Cardiac fibroblast (primary cell): Measurements from ENCODE around the gene ZMYND10.
A peak's percentile ranks its signal among the peaks of the same experiment; 100 is the strongest.
"Not testable (repeated sequence)": the region's sequence is repeated elsewhere in the genome, so short reads cannot be mapped to it uniquely, and the experiment has no call there.

Experiments
- DNase-seq, 2 donors: peaks; one replicate each; pipeline versions ENCODE4 v3.0.0 to v3.0.0-alpha.2; 2010; ENCODE audit warnings: low read depth in 2 of 2
- H3K4me3 ChIP-seq, 2 donors: replicated peaks in 1 of 2; 1 replicate in 1 of 2; 2 replicates in 1 of 2; pipeline ENCODE4 v1.5.1; 2011; ENCODE audit warnings: low read depth in 2 of 2, low read length in 2 of 2, mild to moderate bottlenecking in 2 of 2, moderate library complexity in 1 of 2
- TF ChIP-seq, protein P1 (sequence below): IDR thresholded peaks from one replicate; pipeline ENCODE4 v1.5.1; 2011; ENCODE audit warnings: low read depth, mild to moderate bottlenecking, low read length, inconsistent platforms

Gene ZMYND10

DNA sequence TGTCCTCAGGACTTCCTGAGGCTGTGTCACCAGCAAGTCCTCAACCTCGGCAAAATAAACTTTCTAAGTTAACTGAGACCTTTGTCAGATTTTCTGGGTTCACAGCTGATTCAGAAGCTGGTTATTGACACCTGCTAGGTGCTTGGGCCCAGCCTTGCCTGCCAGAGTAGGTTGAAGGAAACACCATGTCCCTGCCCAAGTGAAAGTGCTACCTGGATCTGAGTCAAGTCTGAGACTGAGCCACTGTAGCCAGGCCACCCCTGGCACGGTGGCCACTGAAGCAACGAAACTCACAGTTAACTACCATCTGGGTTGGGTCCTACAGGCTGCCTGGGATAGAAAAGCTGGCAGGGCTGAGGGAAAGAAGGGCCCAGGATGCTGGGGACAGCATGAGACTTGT, 31.2 kb downstream of the ZMYND10 start:
- no peak for DNase-seq
- TF ChIP-seq, protein P1, sequence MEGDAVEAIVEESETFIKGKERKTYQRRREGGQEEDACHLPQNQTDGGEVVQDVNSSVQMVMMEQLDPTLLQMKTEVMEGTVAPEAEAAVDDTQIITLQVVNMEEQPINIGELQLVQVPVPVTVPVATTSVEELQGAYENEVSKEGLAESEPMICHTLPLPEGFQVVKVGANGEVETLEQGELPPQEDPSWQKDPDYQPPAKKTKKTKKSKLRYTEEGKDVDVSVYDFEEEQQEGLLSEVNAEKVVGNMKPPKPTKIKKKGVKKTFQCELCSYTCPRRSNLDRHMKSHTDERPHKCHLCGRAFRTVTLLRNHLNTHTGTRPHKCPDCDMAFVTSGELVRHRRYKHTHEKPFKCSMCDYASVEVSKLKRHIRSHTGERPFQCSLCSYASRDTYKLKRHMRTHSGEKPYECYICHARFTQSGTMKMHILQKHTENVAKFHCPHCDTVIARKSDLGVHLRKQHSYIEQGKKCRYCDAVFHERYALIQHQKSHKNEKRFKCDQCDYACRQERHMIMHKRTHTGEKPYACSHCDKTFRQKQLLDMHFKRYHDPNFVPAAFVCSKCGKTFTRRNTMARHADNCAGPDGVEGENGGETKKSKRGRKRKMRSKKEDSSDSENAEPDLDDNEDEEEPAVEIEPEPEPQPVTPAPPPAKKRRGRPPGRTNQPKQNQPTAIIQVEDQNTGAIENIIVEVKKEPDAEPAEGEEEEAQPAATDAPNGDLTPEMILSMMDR, result no peak
- no peak overlapping the region for H3K4me3 ChIP-seq

DNA sequence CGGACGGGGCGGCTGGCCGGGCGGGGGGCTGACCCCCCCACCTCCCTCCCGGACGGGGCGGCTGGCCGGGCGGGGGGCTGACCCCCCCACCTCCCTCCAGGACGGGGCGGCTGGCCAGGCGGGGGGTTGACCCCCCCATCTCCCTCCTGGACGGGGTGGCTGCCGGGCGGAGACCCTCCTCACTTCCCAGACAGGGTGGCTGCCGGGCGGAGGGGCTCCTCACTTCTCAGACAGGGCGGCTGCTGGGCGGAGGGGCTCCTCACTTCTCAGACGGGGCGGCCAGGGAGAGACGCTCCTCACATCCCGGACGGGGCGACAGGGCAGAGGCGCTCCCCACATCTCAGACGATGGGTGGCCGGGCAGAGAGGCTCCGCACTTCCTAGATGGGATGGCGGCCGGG, 33.5 kb downstream of the ZMYND10 start:
- not testable (repeated sequence) for DNase-seq, H3K4me3 ChIP-seq

DNA sequence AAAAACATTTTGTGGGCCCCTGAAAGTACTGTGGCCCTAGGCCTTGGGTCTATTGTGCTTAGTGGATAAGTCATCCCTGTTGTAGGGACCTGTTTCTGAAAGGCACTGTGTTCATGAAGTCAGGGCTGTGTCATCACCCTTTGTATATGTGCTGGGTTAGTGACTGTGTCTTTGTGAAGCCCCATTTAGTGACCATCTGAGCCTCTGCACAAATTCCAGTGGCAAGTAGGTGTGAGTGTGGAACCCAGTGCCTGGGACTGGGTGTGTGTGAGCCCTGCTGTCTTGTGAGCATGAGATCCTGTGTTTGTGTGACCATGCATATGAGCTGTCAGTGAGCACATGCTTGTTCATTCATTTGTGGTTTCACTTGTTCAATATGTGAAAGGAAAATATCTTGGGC, 40.9 kb downstream of the ZMYND10 start:
- no peak for DNase-seq
- TF ChIP-seq, protein P1, result no peak
- H3K4me3 ChIP-seq, result no peak overlapping the region

DNA sequence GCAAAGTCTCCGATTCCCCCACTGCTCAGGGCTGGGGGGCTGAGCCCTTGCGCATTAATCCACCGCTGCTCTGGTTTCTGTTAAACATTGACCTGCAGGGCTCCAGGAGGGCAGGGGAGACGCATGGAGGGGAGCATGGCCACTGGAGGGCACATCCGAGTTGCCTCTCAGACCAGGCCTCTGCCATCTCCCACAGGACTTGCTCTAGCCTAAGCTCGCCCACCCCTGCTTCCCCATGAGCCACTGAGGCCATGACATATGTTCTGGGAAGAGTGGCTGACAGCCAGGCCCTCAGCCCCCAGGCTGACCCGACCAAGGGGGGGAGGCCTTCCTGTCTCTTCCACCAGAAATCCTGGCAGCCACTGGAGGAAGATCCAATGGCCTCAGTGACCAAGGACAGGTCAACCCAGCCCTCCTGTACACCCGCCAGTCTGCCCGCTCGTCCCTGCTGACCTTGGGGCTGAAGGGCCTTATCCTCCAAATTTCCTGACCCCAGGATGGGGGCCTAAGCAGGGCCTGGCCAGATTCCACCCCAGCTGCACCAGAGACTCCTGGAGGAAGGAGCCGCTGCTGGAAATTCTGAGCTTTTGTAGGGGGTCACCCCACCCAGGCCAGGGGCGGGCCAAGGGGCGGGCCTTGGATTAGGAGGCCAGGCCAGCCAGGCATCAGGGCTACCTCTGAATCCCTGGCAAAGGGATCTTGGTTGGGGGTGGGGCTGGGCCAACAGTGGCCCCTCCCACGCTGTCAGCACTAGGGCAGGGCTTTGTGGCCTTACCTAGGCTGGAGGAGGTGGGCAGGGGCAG, 42.3 kb downstream of the ZMYND10 start, which contains the start of gene HYAL1:
HYAL1 (minus strand) TSS at position 562 of the 803 bp plus-strand sequence. CDS start 618 bp downstream, outside the sequence.
- peak; percentile 31 to 67 for DNase-seq
- H3K4me3 ChIP-seq, result no peak within 1 kb of the TSS
- TF ChIP-seq, protein P1, result peak; percentile 2

DNA sequence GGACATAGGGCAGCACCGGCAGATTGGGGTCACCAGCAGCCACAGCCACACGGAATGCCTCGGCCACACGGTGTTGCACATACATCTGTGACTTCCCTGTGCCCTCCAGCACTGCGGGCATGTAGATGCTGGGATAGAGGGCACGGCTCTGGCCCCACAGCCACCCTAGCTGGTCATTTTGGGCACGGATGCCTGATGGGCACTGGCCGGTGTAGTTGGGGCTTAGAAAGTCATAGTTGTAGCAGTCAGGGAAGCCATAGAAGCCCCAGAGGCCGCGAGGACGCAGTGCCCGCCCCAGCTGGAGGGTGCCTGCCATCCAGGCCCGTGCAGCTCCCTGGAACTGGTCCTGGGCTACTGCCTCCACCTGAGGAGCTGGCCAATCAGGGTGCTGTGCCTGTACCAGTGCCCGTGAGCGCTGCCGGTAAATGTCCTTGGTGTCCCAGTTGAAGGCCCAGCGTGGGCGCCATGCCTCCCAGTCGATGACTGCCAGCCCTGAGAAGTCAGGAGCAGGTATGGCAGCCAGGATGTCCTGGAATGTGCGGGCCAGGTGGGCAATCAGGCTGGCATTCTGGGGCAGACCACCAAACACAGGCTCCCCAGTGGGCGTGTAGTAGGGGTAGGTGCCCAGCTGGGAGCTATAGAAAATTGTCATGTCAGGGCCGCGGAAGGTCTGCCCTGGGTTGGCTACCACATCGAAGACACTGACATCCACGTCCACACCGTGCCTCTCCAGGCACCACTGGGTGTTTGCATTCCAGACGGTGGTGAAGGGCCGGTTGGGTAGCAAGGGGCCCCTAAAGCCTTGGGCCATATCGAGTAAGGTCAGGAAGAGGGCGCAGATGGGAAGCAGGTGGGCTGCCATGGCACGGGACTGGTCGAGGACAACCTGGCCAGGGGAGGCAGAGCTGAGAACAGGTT, 43.2 kb downstream of the ZMYND10 start:
- TF ChIP-seq, protein P1, result no peak
- H3K4me3 ChIP-seq, result no peak overlapping the region
- DNase-seq, result no peak

DNA sequence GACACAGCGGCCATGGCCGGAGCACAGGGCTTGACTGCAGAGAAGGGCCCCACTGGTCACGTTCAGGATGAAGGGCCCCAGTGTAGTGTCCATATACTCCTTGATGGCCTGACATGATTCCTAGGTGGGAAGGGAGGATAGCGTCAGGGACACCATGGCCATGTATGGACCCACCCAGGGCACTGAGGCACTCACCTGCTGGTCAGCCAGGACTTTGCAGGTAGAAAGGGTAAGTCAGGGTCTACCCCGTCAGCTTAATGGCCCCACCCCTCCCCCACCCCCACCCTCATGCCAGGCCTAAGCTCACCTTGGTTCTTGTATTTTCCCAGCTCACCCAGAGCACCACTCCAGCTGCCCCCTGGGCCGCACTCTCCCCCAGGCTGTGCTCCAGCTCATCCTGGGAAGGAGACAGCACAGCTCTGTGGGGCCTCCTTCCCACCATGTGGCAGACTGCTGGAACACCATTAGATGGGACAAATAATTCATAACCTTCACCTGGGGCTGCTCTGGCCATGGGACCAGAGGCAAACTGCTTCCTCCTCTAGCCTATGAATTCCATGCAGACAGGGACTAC, 44.8 kb downstream of the ZMYND10 start:
- no peak overlapping the region for H3K4me3 ChIP-seq
- TF ChIP-seq, protein P1, result no peak
- DNase-seq, result no peak
